SK-N-SH (cell line): Measurements from ENCODE around the gene EEFSEC. TPM values are rescaled to one million over a fixed set of nuclear protein-coding genes. Genes with fewer than 3 reads are reported as not detected.

Experiments
- CTCF ChIA-PET: fragments of 300-600, 350-600 bp; formaldehyde crosslinking; extraction: SDS; loops from one replicate; lab custom pipeline; 2021; lab: Yijun Ruan, JAX
- POLR2A ChIA-PET: fragments of 350-600 bp; sonication (Branson Sonifier 250); formaldehyde crosslinking; extraction: SDS; loops from one replicate; lab custom pipeline; 2020; ENCODE audit warnings: antibody characterized with exemption, inconsistent platforms; lab: Yijun Ruan, JAX
- DNase-seq: peaks from one replicate; pipeline ENCODE4 v3.0.0; 2012
- H2AFZ ChIP-seq: fragments of 200-600 bp; sonication (generic); 2 replicates; pipeline ENCODE4 v1.8.1; 2016; ENCODE audit warnings: antibody characterized with exemption, mild to moderate bottlenecking, low read depth
- H3F3A ChIP-seq: fragments of 200-600 bp; sonication (generic); replicated peaks from 2 replicates; pipeline ENCODE3; 2016; ENCODE audit warnings: antibody characterized with exemption, mild to moderate bottlenecking; ENCODE audit not compliant: insufficient read depth
- H3K27ac ChIP-seq, 2 experiments: fragments of 200-500 bp in 1 of 2; fragments of 200-600 bp in 1 of 2; sonication (Bioruptor generic) in 1 of 2; sonication (generic), shearing (Covaris generic) in 1 of 2; 2 replicates each; pipeline versions ENCODE4 v1.5.1 to v1.6.1; 2014 to 2016; ENCODE audit warnings: low read depth in 2 of 2, inconsistent platforms in 1 of 2, low read length in 1 of 2, mild to moderate bottlenecking in 1 of 2, mixed read lengths in 1 of 2
- H3K27me3 ChIP-seq: fragments of 200-600 bp; sonication (generic), shearing (Covaris generic); 2 replicates; pipeline ENCODE4 v1.6.1; 2016; ENCODE audit warnings: mixed run types; ENCODE audit not compliant: insufficient read depth
- H3K36me3 ChIP-seq, 2 experiments: fragments of 200-500 bp in 1 of 2; fragments of 200-600 bp in 1 of 2; sonication (Bioruptor generic) in 1 of 2; sonication (generic) in 1 of 2; replicated peaks in 1 of 2; 2 replicates each; pipeline versions ENCODE3 to v1.5.1; 2014 to 2016; ENCODE audit warnings: low read length in 1 of 2, mild to moderate bottlenecking in 1 of 2; ENCODE audit not compliant: insufficient read depth in 2 of 2, control insufficient read depth in 1 of 2
- H3K4me1 ChIP-seq, 2 experiments: fragments of 200-500 bp in 1 of 2; fragments of 200-600 bp in 1 of 2; sonication (Bioruptor generic) in 1 of 2; sonication (generic), shearing (Covaris generic) in 1 of 2; 2 replicates each; pipeline versions ENCODE4 v1.5.1 to v1.6.1; 2014 to 2016; ENCODE audit warnings: low read depth in 1 of 2, low read length in 1 of 2, mixed run types in 1 of 2; ENCODE audit not compliant: insufficient read depth in 2 of 2, control insufficient read depth in 1 of 2
- H3K4me2 ChIP-seq: fragments of 200-600 bp; sonication (generic), shearing (Covaris generic); 2 replicates; pipeline ENCODE4 v1.6.1; 2017; ENCODE audit warnings: mixed run types
- H3K4me3 ChIP-seq, 2 experiments: fragments of 200-500 bp in 1 of 2; fragments of 200-600 bp in 1 of 2; sonication (Bioruptor generic) in 1 of 2; sonication (generic), shearing (Covaris generic) in 1 of 2; 2 replicates each; pipeline versions ENCODE4 v1.5.1 to v1.8.1; 2014 to 2016; ENCODE audit warnings: low read depth in 2 of 2, inconsistent platforms in 1 of 2, low read length in 1 of 2, mild to moderate bottlenecking in 1 of 2, mixed read lengths in 1 of 2, moderate library complexity in 1 of 2
- H3K79me2 ChIP-seq: fragments of 200-600 bp; sonication (generic); 2 replicates; pipeline ENCODE4 v1.8.1; 2017; ENCODE audit warnings: mild to moderate bottlenecking; ENCODE audit not compliant: insufficient read depth
- H3K9ac ChIP-seq: fragments of 200-600 bp; sonication (generic); 2 replicates; pipeline ENCODE4 v1.6.1; 2017; ENCODE audit warnings: mixed run types
- H3K9me2 ChIP-seq: fragments of 200-600 bp; sonication (generic); 2 replicates; pipeline ENCODE4 v1.6.1; 2017; ENCODE audit warnings: mixed run types
- H3K9me3 ChIP-seq: fragments of 200-600 bp; sonication (generic); 2 replicates; pipeline ENCODE4 v1.6.1; 2017; ENCODE audit warnings: mixed run types, mild to moderate bottlenecking, moderate library complexity
- H4K20me1 ChIP-seq: fragments of 200-600 bp; sonication (generic); 2 replicates; pipeline ENCODE4 v1.6.1; 2017; ENCODE audit warnings: mild to moderate bottlenecking, mixed run types; ENCODE audit not compliant: insufficient read depth
- EZH2phosphoT487 ChIP-seq: fragments of 200-600 bp; sonication (generic); IDR thresholded peaks from 2 replicates; pipeline ENCODE4 v1.6.1; 2017; ENCODE audit warnings: low read depth, mixed run types, mild to moderate bottlenecking, antibody characterized with exemption, moderate library complexity, borderline replicate concordance
- FOSL2 ChIP-seq: IDR thresholded peaks from 2 replicates; pipeline ENCODE4 v1.4.0; 2012; ENCODE audit warnings: low read depth, mild to moderate bottlenecking, moderate library complexity, borderline replicate concordance
- GABPA ChIP-seq: IDR thresholded peaks from 2 replicates; pipeline ENCODE4 v1.4.0; 2012; ENCODE audit warnings: low read depth, mild to moderate bottlenecking
- MAX ChIP-seq: IDR thresholded peaks from 2 replicates; pipeline ENCODE4 v1.4.0; 2012; ENCODE audit warnings: low read depth
- MEF2A ChIP-seq: IDR thresholded peaks from 2 replicates; pipeline ENCODE4 v1.4.0; 2012; ENCODE audit warnings: low read depth, borderline replicate concordance
- MXI1 ChIP-seq: IDR thresholded peaks from 2 replicates; pipeline ENCODE4 v1.6.1; 2012; ENCODE audit warnings: mild to moderate bottlenecking, low read depth, low read length, improper control_type of control experiment
- NFIC ChIP-seq: IDR thresholded peaks from 2 replicates; pipeline ENCODE4 v1.4.0; 2012; ENCODE audit warnings: borderline replicate concordance
- NRF1 ChIP-seq: IDR thresholded peaks from 2 replicates; pipeline ENCODE4 v1.6.1; 2012; ENCODE audit warnings: low read depth, mild to moderate bottlenecking, low read length
- POLR2AphosphoS5 ChIP-seq: IDR thresholded peaks from 2 replicates; pipeline ENCODE4 v1.6.1; 2012; ENCODE audit warnings: low read depth, low read length
- RAD21 ChIP-seq: IDR thresholded peaks from 2 replicates; pipeline ENCODE4 v1.6.1; 2012; ENCODE audit warnings: mild to moderate bottlenecking, low read length
- RCOR1 ChIP-seq: fragments of 150-350 bp; IDR thresholded peaks from 2 replicates; pipeline ENCODE4 v1.6.1; 2017; ENCODE audit warnings: antibody characterized with exemption, low read length
- RFX5 ChIP-seq: IDR thresholded peaks from 2 replicates; pipeline ENCODE4 v1.6.1; 2012; ENCODE audit warnings: mild to moderate bottlenecking, improper control_type of control experiment, low read length
- TAF1 ChIP-seq: IDR thresholded peaks from 2 replicates; pipeline ENCODE4 v1.6.1; 2012; ENCODE audit warnings: low read depth, mild to moderate bottlenecking, low read length, moderate library complexity, borderline replicate concordance
- TCF12 ChIP-seq: IDR thresholded peaks from 2 replicates; pipeline ENCODE4 v1.4.0; 2012
- YY1 ChIP-seq: IDR thresholded peaks from 2 replicates; pipeline ENCODE4 v1.4.0; 2012; ENCODE audit warnings: low read depth, mild to moderate bottlenecking
- WGBS: methylation state at CpG from one replicate; pipeline ENCODE4 v1.1.6; 2017; ENCODE audit warnings: low lambda C conversion rate; 5-methylcytosine and 5-hydroxymethylcytosine counted together
- polyA plus RNA-seq, 3 experiments: library from polyadenylated mRNA; depleted of rRNA; stranded (reverse); fragments of >200 nt; gene quantifications; 2 replicates each; pipeline ENCODE4 v1.2.3, GENCODE V29; 2012

Gene EEFSEC
- polyA plus RNA-seq, 1 of the 3 experiments (the other 2 are of a cell fraction): 12.4 TPM

GRCh38 chr3:128247666-128248409, 94.6 kb downstream of the EEFSEC start:
- H3K27ac ChIP-seq: no peak overlapping the region; a peak in 1 of 4 replicates
- peaks cover 4 to 17% of the 10 kb centered on the region in 2 experiments; a peak in 3 of 4 replicates for H3K4me1 ChIP-seq
- no peak overlapping the region for H2AFZ ChIP-seq
- WGBS: 88% methylated on average over 6 of the region's 6 CpGs
- H3K9me3 ChIP-seq: peaks cover 5% of the 10 kb centered on the region; the same call in 1 of the 2 replicates
- TF ChIP-seq FOSL2 (no peak), NRF1 (no peak)
- ChIA-PET CTCF (interaction anchor here (1.1 kb wide), 1 partner anchor 11 kb away, joined by 4 read pairs; no protein-coding TSS in a partner anchor), POLR2A (no interaction called here)
- H3K4me2 ChIP-seq: no peak overlapping the region
- no peaks in the 10 kb centered on the region for H3K9me2 ChIP-seq
- H3K79me2 ChIP-seq: no peaks in the 10 kb centered on the region
- no peaks in the 10 kb centered on the region for H3K27me3 ChIP-seq
- peaks cover 0 to 5% of the 10 kb centered on the region in 2 experiments for H3K36me3 ChIP-seq
- H4K20me1 ChIP-seq: no peaks in the 10 kb centered on the region
- DNase-seq: no peak
- H3K9ac ChIP-seq: no peak overlapping the region
- no peak overlapping the region for H3K4me3 ChIP-seq
- no peaks in the 10 kb centered on the region for H3F3A ChIP-seq

GRCh38 chr3:128252083-128252482, 98.8 kb downstream of the EEFSEC start:
- H3K4me1 ChIP-seq: peaks cover 0 to 21% of the 10 kb centered on the region in 2 experiments; a peak in 2 of 4 replicates
- no peak overlapping the region for H3K4me3 ChIP-seq
- ChIA-PET CTCF (interaction anchor here (1.1 to 1.4 kb wide), 3 partner anchors 26 to 84 kb away, joined by 3 to 4 read pairs (median 3); no protein-coding TSS in a partner anchor), POLR2A (interaction anchor here (0.9 kb wide), 1 partner anchor 13 kb away, joined by 3 read pairs; no protein-coding TSS in a partner anchor)
- no peak for DNase-seq
- H3K27ac ChIP-seq: peak overlapping the region in 1 of 2 experiments; percentile 70; a peak in 2 of 4 replicates
- H3K9me2 ChIP-seq: no peaks in the 10 kb centered on the region
- no peaks in the 10 kb centered on the region for H3K27me3 ChIP-seq
- no peaks in the 10 kb centered on the region for H3K79me2 ChIP-seq
- peaks cover 5% of the 10 kb centered on the region; the same call in 1 of the 2 replicates for H3K9me3 ChIP-seq
- 91% methylated on average over 3 of the region's 3 CpGs for WGBS
- peaks cover 0 to 5% of the 10 kb centered on the region in 2 experiments for H3K36me3 ChIP-seq
- no peaks in the 10 kb centered on the region for H4K20me1 ChIP-seq
- H3K9ac ChIP-seq: no peak overlapping the region
- no peak for TF ChIP-seq TCF12
- no peak for TF ChIP-seq MXI1
- TF ChIP-seq NRF1: no peak
- TF ChIP-seq MEF2A: no peak
- no peak for TF ChIP-seq RFX5
- TF ChIP-seq MAX: no peak
- no peak for TF ChIP-seq YY1
- TF ChIP-seq TAF1: no peak
- no peak for TF ChIP-seq RCOR1
- TF ChIP-seq EZH2phosphoT487: no peak
- no peak for TF ChIP-seq POLR2AphosphoS5
- no peak for TF ChIP-seq NFIC
- TF ChIP-seq RAD21: no peak
- no peak for TF ChIP-seq GABPA
- no peak for TF ChIP-seq FOSL2
- H3K4me2 ChIP-seq: no peak overlapping the region
- no peaks in the 10 kb centered on the region for H3F3A ChIP-seq
- H2AFZ ChIP-seq: no peak overlapping the region
